Left lung (tissue), 10 donors: ENCODE data around the gene GOLIM4. TPM values are rescaled to one million over a fixed set of nuclear protein-coding genes. Genes with fewer than 3 reads are reported as not detected.

Experiments used
- ATAC-seq: fragments of 200-7000 bp; cut with Tn5 transposase; one replicate; pipeline ENCODE4 v1.9.1; 2020; ENCODE audit warnings: moderate library complexity
- DNase-seq, 4 donors: peaks; one replicate each; pipeline ENCODE4 v3.0.0-alpha.2; 2013 to 2020
- H3K27ac ChIP-seq, 2 donors: fragments of 200-600 bp; sonication (generic) in 1 of 2; one replicate each; pipeline versions ENCODE4 v1.5.0 to v1.8.0; 2020 to 2021
- H3K27me3 ChIP-seq, 2 donors: fragments of 200-600 bp; sonication (generic) in 1 of 2; one replicate each; pipeline versions ENCODE4 v1.5.0 to v1.8.0; 2020 to 2021
- H3K36me3 ChIP-seq, 2 donors: fragments of 200-600 bp; sonication (generic) in 1 of 2; one replicate each; pipeline versions ENCODE4 v1.5.0 to v1.8.0; 2020 to 2021
- H3K4me1 ChIP-seq, 2 donors: fragments of 200-600 bp; one replicate each; pipeline ENCODE4 v1.8.0; 2021
- H3K4me3 ChIP-seq, 2 donors: fragments of 200-600 bp; sonication (generic) in 1 of 2; one replicate each; pipeline versions ENCODE4 v1.5.0 to v1.8.0; 2020 to 2021; ENCODE audit warnings: mild to moderate bottlenecking in 1 of 2
- H3K9me3 ChIP-seq, 2 donors: fragments of 200-600 bp; sonication (generic) in 1 of 2; one replicate each; pipeline versions ENCODE4 v1.5.0 to v1.8.0; 2020 to 2021
- CTCF ChIP-seq, 2 donors: fragments of 200-600 bp; sonication (generic) in 1 of 2; IDR thresholded peaks; one replicate each; pipeline versions ENCODE4 v1.5.0 to v1.8.0; 2021; ENCODE audit warnings: antibody characterized with exemption in 2 of 2
- intact Hi-C, 2 donors: fragments of 100-400 bp; cut with DNase I; formaldehyde crosslinking; loops; one replicate each; pipeline versions ENCODE4 v1.11.2 to v1.14.2; 2022
- polyA plus RNA-seq, 6 donors: library from polyadenylated mRNA; unstranded; fragments of 120-200 nt; gene quantifications; one replicate each; pipeline ENCODE4 v1.2.1, GENCODE V29; 2013; ENCODE audit not compliant: insufficient read length in 6 of 6
- total RNA-seq, 2 donors: library from RNA; stranded (reverse); fragmentation: NEBNext Ultra II Directional; extraction: Animal tissue kit (Norgen Biotek cat#: 25700); gene quantifications; one replicate each; pipeline ENCODE4 v1.2.1, GENCODE V29; 2021
- donor health status: DM: no; HTN: yes; CAD: no.
- donor health status: DM: no; HTN: no; CAD: no.

Gene GOLIM4
- total and polyA plus RNA-seq, 8 donors, result 40.6 to 85.2 (median 73.2) TPM

DNA sequence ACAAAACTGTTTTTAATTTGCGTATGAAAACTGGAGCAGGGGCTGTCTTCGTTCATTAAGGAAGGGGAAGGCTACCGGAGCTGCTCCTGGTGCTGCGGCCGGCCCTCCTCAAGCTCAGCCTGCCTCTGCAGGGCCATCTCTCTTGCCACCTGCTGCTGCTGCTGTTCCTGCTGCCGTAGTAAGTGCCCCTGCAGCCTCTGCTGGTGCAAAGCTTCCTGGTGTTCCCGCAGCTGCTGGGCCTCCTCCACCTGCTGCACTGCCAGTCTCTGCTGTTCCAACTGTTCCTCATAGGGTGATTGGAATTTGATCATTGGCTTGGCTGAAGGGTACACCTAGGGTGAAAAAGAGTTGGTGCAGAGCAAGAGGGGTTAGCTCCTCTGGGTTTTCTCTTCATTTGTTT lies 66.0 kb downstream of the GOLIM4 start:
- no peak overlapping the region for H3K27ac ChIP-seq
- peaks cover 0 to 4% of the 10 kb centered on the region in 2 donors for H3K4me1 ChIP-seq
- TF ChIP-seq CTCF (IDR thresholded peaks at IDR 0.05), result no peak
- H3K4me3 ChIP-seq, result no peak overlapping the region
- H3K9me3 ChIP-seq, result no peaks in the 10 kb centered on the region
- DNase-seq (peak in 1 of 4 donors; percentile 42), ATAC-seq (no peak)
- peaks cover 0 to 51% of the 10 kb centered on the region in 2 donors for H3K36me3 ChIP-seq
- H3K27me3 ChIP-seq, result no peaks in the 10 kb centered on the region
- intact Hi-C loops, result no loop called here

DNA sequence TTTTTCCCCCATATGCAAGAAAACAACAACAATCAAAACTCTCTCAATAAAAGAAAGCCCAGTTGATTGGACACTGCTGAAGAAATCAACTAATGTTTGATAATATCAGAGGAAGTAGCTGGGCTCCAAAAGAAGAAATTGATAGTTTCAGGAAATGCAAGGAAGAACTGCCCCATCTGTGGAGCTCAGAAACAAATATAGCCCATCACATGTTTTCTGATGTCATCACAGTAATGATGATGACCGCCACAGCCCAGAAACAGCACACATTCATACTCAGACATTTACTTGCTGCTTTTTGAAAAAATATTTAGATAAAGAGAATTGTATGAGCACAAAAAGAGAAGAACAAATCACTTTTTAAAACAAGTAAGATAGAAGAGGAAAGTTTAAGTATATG lies 67.6 kb downstream of the GOLIM4 start:
- intact Hi-C loops, result no loop called here
- Histone ChIP-seq H3K36me3 (peaks cover 0 to 67% of the 10 kb centered on the region in 2 donors), H3K4me1 (peaks cover 0 to 9% of the 10 kb centered on the region in 2 donors)

GRCh38 chr3:168026764-168027163 lies 69.0 kb downstream of the GOLIM4 start:
- Histone ChIP-seq H3K4me3 (no peak overlapping the region), H3K27me3 (no peaks in the 10 kb centered on the region), H3K4me1 (peaks cover 0 to 9% of the 10 kb centered on the region in 2 donors), H3K9me3 (no peaks in the 10 kb centered on the region), H3K27ac (no peak overlapping the region), H3K36me3 (peaks cover 0 to 74% of the 10 kb centered on the region in 2 donors)
- intact Hi-C loops, result no loop called here
- TF ChIP-seq CTCF (IDR thresholded peaks at IDR 0.05), result no peak
- ATAC-seq (no peak), DNase-seq (no peak)

More for the DNA sequence above, 67.6 kb downstream of the GOLIM4 start:
- no peaks in the 10 kb centered on the region for H3K9me3 ChIP-seq
- H3K4me3 ChIP-seq, result no peak overlapping the region
- H3K27ac ChIP-seq, result peak overlapping the region in 1 of 2 donors; percentile 18
- TF ChIP-seq CTCF (IDR thresholded peaks at IDR 0.05), result no peak
- ATAC-seq (peak; percentile 30), DNase-seq (no peak)
- no peaks in the 10 kb centered on the region for H3K27me3 ChIP-seq

- no peak for ATAC-seq
Observed at GRCh38 chr3:168025076-168025475, 70.6 kb downstream of the GOLIM4 start.

GRCh38 chr3:168024537-168024941 lies 71.2 kb downstream of the GOLIM4 start:
- H3K27me3 ChIP-seq, result no peaks in the 10 kb centered on the region
- TF ChIP-seq CTCF (IDR thresholded peaks at IDR 0.05), result no peak
- peaks cover 0 to 76% of the 10 kb centered on the region in 2 donors for H3K36me3 ChIP-seq
- DNase-seq (no peak), ATAC-seq (peak; percentile 49)
- intact Hi-C loops, result no loop called here
- no peaks in the 10 kb centered on the region for H3K9me3 ChIP-seq
- peak overlapping the region in 1 of 2 donors; percentile 9 for H3K27ac ChIP-seq
- H3K4me1 ChIP-seq, result peaks cover 0 to 9% of the 10 kb centered on the region in 2 donors
- no peak overlapping the region for H3K4me3 ChIP-seq

More at GRCh38 chr3:168025076-168025475, 70.6 kb downstream of the GOLIM4 start:
- no peak overlapping the region for H3K4me3 ChIP-seq
- no peak for DNase-seq
- H3K4me1 ChIP-seq, result peaks cover 0 to 9% of the 10 kb centered on the region in 2 donors
- H3K9me3 ChIP-seq, result no peaks in the 10 kb centered on the region
- H3K27me3 ChIP-seq, result no peaks in the 10 kb centered on the region
- peaks cover 0 to 82% of the 10 kb centered on the region in 2 donors for H3K36me3 ChIP-seq
- H3K27ac ChIP-seq, result peak overlapping the region in 1 of 2 donors; percentile 9
- intact Hi-C loops, result no loop called here
- no peak for TF ChIP-seq CTCF (IDR thresholded peaks at IDR 0.05)
